GM06990 (cell line): Measurements from ENCODE around the gene UFSP2.

Source experiments
- DNase-seq: peaks from one replicate; pipeline ENCODE4 v3.0.0-alpha.2; 2011; ENCODE audit not compliant: insufficient read length; ENCODE audit errors: extremely low read depth
- H3K27me3 ChIP-seq: replicated peaks from 2 replicates; pipeline ENCODE4 v1.6.0; 2011; ENCODE audit warnings: low read length; ENCODE audit not compliant: control insufficient read depth, insufficient read depth
- H3K36me3 ChIP-seq: 2 replicates; pipeline ENCODE4 v1.5.1; 2011; ENCODE audit warnings: low read length; ENCODE audit not compliant: control insufficient read depth, insufficient read depth
- H3K4me3 ChIP-seq: replicated peaks from 2 replicates; pipeline ENCODE4 v1.5.1; 2011; ENCODE audit warnings: low read depth, mild to moderate bottlenecking, control low read depth, low read length
- TF ChIP-seq, protein P1 (sequence below): IDR thresholded peaks from 2 replicates; pipeline ENCODE4 v1.5.1; 2011; ENCODE audit warnings: low read length, control low read depth, mild to moderate bottlenecking, inconsistent platforms; ENCODE audit not compliant: insufficient read depth, poor library complexity, severe bottlenecking

Gene UFSP2

GRCh38 chr4:185469580-185470154 is 43.9 kb upstream of the UFSP2 start:
- Histone ChIP-seq H3K4me3 (no peak overlapping the region), H3K27me3 (no peaks in the 10 kb centered on the region), H3K36me3 (no peaks in the 10 kb centered on the region)
- TF ChIP-seq, protein P1, sequence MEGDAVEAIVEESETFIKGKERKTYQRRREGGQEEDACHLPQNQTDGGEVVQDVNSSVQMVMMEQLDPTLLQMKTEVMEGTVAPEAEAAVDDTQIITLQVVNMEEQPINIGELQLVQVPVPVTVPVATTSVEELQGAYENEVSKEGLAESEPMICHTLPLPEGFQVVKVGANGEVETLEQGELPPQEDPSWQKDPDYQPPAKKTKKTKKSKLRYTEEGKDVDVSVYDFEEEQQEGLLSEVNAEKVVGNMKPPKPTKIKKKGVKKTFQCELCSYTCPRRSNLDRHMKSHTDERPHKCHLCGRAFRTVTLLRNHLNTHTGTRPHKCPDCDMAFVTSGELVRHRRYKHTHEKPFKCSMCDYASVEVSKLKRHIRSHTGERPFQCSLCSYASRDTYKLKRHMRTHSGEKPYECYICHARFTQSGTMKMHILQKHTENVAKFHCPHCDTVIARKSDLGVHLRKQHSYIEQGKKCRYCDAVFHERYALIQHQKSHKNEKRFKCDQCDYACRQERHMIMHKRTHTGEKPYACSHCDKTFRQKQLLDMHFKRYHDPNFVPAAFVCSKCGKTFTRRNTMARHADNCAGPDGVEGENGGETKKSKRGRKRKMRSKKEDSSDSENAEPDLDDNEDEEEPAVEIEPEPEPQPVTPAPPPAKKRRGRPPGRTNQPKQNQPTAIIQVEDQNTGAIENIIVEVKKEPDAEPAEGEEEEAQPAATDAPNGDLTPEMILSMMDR, result no peak
- DNase-seq, result no peak

DNA sequence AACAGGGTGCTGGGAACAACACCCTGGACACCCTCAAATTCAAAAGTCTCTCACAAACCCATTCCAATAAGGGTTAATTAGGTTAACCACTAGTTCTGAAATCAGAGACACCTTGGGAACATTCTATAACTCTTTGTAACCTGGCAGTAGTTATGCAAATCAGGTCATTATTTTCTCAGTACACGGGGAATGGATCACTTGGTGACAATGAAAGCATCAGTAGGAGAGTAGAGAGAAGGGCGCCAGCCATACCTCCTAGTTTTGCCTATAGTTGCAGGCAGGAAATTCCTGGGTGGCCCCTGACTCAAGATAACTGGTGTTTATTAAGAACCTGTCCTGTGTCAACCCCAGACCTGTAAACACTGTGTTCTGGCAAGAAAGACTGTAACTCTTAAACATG is 43.2 kb upstream of the UFSP2 start:
- no peaks in the 10 kb centered on the region for H3K36me3 ChIP-seq
- H3K27me3 ChIP-seq, result no peaks in the 10 kb centered on the region

GRCh38 chr4:185467991-185468390 is 42.2 kb upstream of the UFSP2 start:
- H3K36me3 ChIP-seq, result no peaks in the 10 kb centered on the region
- no peak for DNase-seq
- H3K27me3 ChIP-seq, result no peaks in the 10 kb centered on the region
- TF ChIP-seq, protein P1, result no peak
- H3K4me3 ChIP-seq, result no peak overlapping the region

More for the DNA sequence above, 43.2 kb upstream of the UFSP2 start:
- no peak overlapping the region for H3K4me3 ChIP-seq
- DNase-seq, result no peak
- TF ChIP-seq, protein P1, result no peak

- Histone ChIP-seq H3K27me3 (no peaks in the 10 kb centered on the region), H3K36me3 (no peaks in the 10 kb centered on the region), H3K4me3 (no peak overlapping the region)
- TF ChIP-seq, protein P1, result no peak
- no peak for DNase-seq
Observed at GRCh38 chr4:185467101-185467500, 41.3 kb upstream of the UFSP2 start.

GRCh38 chr4:185465707-185466106 is 39.9 kb upstream of the UFSP2 start:
- no peak for DNase-seq
- H3K4me3 ChIP-seq, result no peak overlapping the region
- H3K27me3 ChIP-seq, result no peaks in the 10 kb centered on the region
- H3K36me3 ChIP-seq, result no peaks in the 10 kb centered on the region
- TF ChIP-seq, protein P1, result no peak

DNA sequence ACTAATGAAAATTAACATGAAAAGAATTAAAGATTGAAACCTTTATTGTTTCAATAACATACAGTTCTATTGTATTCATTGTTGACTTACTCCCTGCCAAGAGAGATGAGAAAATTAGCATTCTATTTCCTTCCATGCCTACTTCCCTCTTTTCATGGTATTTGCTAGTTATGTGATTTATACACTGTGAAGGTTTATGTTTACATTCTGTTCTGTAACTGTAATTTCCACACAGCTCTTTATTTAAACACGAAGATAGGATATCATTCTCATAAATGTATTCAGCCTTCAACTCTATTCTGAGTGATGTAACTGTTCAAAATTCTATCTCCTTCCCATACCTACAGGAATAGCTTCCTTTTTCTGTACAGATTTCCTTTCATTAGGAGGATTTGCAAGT is 39.1 kb upstream of the UFSP2 start:
- no peaks in the 10 kb centered on the region for H3K36me3 ChIP-seq
- H3K27me3 ChIP-seq, result no peaks in the 10 kb centered on the region
- DNase-seq, result no peak
- no peak overlapping the region for H3K4me3 ChIP-seq
- TF ChIP-seq, protein P1, result no peak
